GM23338 (cell line): ENCODE results near the gene EDN2. TPM values are rescaled to one million over a fixed set of nuclear protein-coding genes. Genes with fewer than 3 reads are reported as not detected.

Experiments used
- ATAC-seq: fragments of 200-7000 bp; cut with Tn5 transposase; 3 replicates; pipeline ENCODE4 v1.9.1; 2020
- DNase-seq: peaks from one replicate; pipeline ENCODE4 v3.0.0-alpha.2; 2015; ENCODE audit warnings: low spot score
- H2AFZ ChIP-seq: fragments of 200-600 bp; sonication (generic); 2 replicates; pipeline ENCODE4 v1.8.0; 2016; ENCODE audit warnings: antibody characterized with exemption, mild to moderate bottlenecking, moderate library complexity
- H3F3A ChIP-seq: fragments of 200-600 bp; sonication (generic); replicated peaks from 2 replicates; pipeline ENCODE4 v1.8.0; 2017; ENCODE audit warnings: antibody characterized with exemption, mixed run types, low read depth
- H3K27ac ChIP-seq: fragments of 200-600 bp; sonication (generic); 2 replicates; pipeline ENCODE4 v1.6.1; 2016; ENCODE audit warnings: low read depth
- H3K27me3 ChIP-seq: fragments of 200-600 bp; sonication (generic); 2 replicates; pipeline ENCODE4 v1.8.0; 2016; ENCODE audit warnings: mild to moderate bottlenecking, mixed run types, moderate library complexity; ENCODE audit not compliant: insufficient read depth
- H3K36me3 ChIP-seq: fragments of 200-600 bp; sonication (generic); 2 replicates; pipeline ENCODE4 v1.8.0; 2016; ENCODE audit warnings: mild to moderate bottlenecking; ENCODE audit not compliant: insufficient read depth
- H3K4me1 ChIP-seq: fragments of 200-600 bp; sonication (generic); 2 replicates; pipeline ENCODE4 v1.8.0; 2016; ENCODE audit warnings: mild to moderate bottlenecking, moderate library complexity; ENCODE audit not compliant: insufficient read depth
- H3K4me2 ChIP-seq: fragments of 200-600 bp; sonication (generic); 2 replicates; pipeline ENCODE4 v1.7.1; 2017; ENCODE audit warnings: mixed run types
- H3K4me3 ChIP-seq: fragments of 200-600 bp; sonication (generic); 2 replicates; pipeline ENCODE4 v1.6.1; 2016; ENCODE audit warnings: mixed run types
- H3K79me2 ChIP-seq: fragments of 200-600 bp; sonication (generic); replicated peaks from 2 replicates; pipeline ENCODE4 v1.8.0; 2017; ENCODE audit warnings: mild to moderate bottlenecking; ENCODE audit not compliant: insufficient read depth
- H3K9me2 ChIP-seq: fragments of 200-600 bp; sonication (generic); 2 replicates; pipeline ENCODE4 v1.8.0; 2017; ENCODE audit not compliant: insufficient read depth
- H4K20me1 ChIP-seq: fragments of 200-600 bp; sonication (generic); replicated peaks from 2 replicates; pipeline ENCODE4 v1.8.0; 2017; ENCODE audit warnings: mild to moderate bottlenecking; ENCODE audit not compliant: insufficient read depth
- H3K27ac Mint-ChIP-seq: 2 replicates; pipeline ENCODE4 v1.8.0; 2020; ENCODE audit warnings: inconsistent platforms, mild to moderate bottlenecking, moderate library complexity, mixed read lengths
- H3K27me3 Mint-ChIP-seq: 3 replicates; pipeline ENCODE4 v1.8.0; 2022; ENCODE audit warnings: low read depth, mild to moderate bottlenecking, moderate library complexity, mixed read lengths, inconsistent platforms; ENCODE audit not compliant: insufficient read depth, poor library complexity
- H3K36me3 Mint-ChIP-seq: 3 replicates; pipeline ENCODE4 v1.8.0; 2021; ENCODE audit warnings: low read depth, mild to moderate bottlenecking, inconsistent platforms, moderate library complexity, mixed read lengths
- H3K4me1 Mint-ChIP-seq: 3 replicates; pipeline ENCODE4 v1.8.0; 2020; ENCODE audit warnings: mild to moderate bottlenecking, inconsistent platforms, mixed read lengths
- H3K4me3 Mint-ChIP-seq: 3 replicates; pipeline ENCODE4 v1.8.0; 2021; ENCODE audit warnings: moderate library complexity, mild to moderate bottlenecking, inconsistent platforms, mixed read lengths
- H3K9me3 Mint-ChIP-seq: 3 replicates; pipeline ENCODE4 v1.8.0; 2020; ENCODE audit warnings: moderate library complexity, mild to moderate bottlenecking, inconsistent platforms, mixed read lengths
- CREB1 ChIP-seq: fragments of 250-450 bp; sonication (Bioruptor Pico); IDR thresholded peaks from 2 replicates; pipeline ENCODE4 v1.5.0; 2020; ENCODE audit warnings: low read depth, mild to moderate bottlenecking, moderate library complexity
- EZH2 ChIP-seq: fragments of 200-600 bp; sonication (generic); IDR thresholded peaks from one replicate; pipeline ENCODE4 v1.8.0; 2017; ENCODE audit warnings: antibody characterized with exemption, mild to moderate bottlenecking, low read depth; ENCODE audit not compliant: unreplicated experiment
- JUNB ChIP-seq: IDR thresholded peaks from one replicate; pipeline ENCODE4 v1.6.1; 2016; ENCODE audit warnings: antibody characterized with exemption; ENCODE audit not compliant: unreplicated experiment
- POLR2AphosphoS5 ChIP-seq: IDR thresholded peaks from 2 replicates; pipeline ENCODE4 v1.6.1; 2016; ENCODE audit warnings: antibody characterized with exemption, low read depth
- STAT1 ChIP-seq: IDR thresholded peaks from one replicate; pipeline ENCODE4 v1.6.1; 2016; ENCODE audit warnings: antibody characterized with exemption; ENCODE audit not compliant: unreplicated experiment
- ZNF462 ChIP-seq: fragments of 250-450 bp; sonication (Bioruptor Pico); IDR thresholded peaks from 2 replicates; pipeline ENCODE4 v1.5.0; 2020; ENCODE audit warnings: mild to moderate bottlenecking, moderate library complexity
- polyA plus RNA-seq: library from polyadenylated mRNA; unstranded; fragments of >200 nt; fragmentation: Nextera tagmentation; extraction: Ambion mirVana; gene quantifications from 2 replicates; pipeline ENCODE4 v1.2.1, GENCODE V29; 2016
- total RNA-seq: library from RNA; depleted of rRNA; stranded (reverse); fragments of >200 nt; shearing (Covaris generic); gene quantifications from 2 replicates; pipeline ENCODE4 v1.2.3, GENCODE V29; 2014
- TF ChIP-seq, protein P1 (sequence below): IDR thresholded peaks from one replicate; pipeline ENCODE4 v1.6.1; 2018; ENCODE audit warnings: antibody characterized with exemption; ENCODE audit not compliant: unreplicated experiment

The EDN2 gene
- total and polyA plus RNA-seq, 2 experiments from 2014 or later, result not detected

- Mint-ChIP-seq H3K4me3 (no peak overlapping the region), H3K27me3 (peaks cover 11% of the 10 kb centered on the region), H3K27ac (no peak overlapping the region), H3K9me3 (peaks cover 42% of the 10 kb centered on the region), H3K36me3 (peaks cover 11% of the 10 kb centered on the region; the same call in 2 of the 3 replicates), H3K4me1 (no peaks in the 10 kb centered on the region; the same call in 2 of the 3 replicates)
- ATAC-seq, result no peak
- no peak overlapping the region for H3K4me3 ChIP-seq
- H3K79me2 ChIP-seq, result no peaks in the 10 kb centered on the region
- no peaks in the 10 kb centered on the region for H3K9me2 ChIP-seq
- H3K27me3 ChIP-seq, result no peaks in the 10 kb centered on the region
- H3K36me3 ChIP-seq, result no peaks in the 10 kb centered on the region
- no peak for DNase-seq
- no peak overlapping the region for H3K27ac ChIP-seq
- H2AFZ ChIP-seq, result no peak overlapping the region
- TF ChIP-seq, protein P1, sequence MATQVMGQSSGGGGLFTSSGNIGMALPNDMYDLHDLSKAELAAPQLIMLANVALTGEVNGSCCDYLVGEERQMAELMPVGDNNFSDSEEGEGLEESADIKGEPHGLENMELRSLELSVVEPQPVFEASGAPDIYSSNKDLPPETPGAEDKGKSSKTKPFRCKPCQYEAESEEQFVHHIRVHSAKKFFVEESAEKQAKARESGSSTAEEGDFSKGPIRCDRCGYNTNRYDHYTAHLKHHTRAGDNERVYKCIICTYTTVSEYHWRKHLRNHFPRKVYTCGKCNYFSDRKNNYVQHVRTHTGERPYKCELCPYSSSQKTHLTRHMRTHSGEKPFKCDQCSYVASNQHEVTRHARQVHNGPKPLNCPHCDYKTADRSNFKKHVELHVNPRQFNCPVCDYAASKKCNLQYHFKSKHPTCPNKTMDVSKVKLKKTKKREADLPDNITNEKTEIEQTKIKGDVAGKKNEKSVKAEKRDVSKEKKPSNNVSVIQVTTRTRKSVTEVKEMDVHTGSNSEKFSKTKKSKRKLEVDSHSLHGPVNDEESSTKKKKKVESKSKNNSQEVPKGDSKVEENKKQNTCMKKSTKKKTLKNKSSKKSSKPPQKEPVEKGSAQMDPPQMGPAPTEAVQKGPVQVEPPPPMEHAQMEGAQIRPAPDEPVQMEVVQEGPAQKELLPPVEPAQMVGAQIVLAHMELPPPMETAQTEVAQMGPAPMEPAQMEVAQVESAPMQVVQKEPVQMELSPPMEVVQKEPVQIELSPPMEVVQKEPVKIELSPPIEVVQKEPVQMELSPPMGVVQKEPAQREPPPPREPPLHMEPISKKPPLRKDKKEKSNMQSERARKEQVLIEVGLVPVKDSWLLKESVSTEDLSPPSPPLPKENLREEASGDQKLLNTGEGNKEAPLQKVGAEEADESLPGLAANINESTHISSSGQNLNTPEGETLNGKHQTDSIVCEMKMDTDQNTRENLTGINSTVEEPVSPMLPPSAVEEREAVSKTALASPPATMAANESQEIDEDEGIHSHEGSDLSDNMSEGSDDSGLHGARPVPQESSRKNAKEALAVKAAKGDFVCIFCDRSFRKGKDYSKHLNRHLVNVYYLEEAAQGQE, result no peak
- TF ChIP-seq ZNF462 (CRISPR knock-in tag) (no peak), CREB1 (CRISPR knock-in tag) (no peak), STAT1 (no peak), EZH2 (no peak), JUNB (no peak), POLR2AphosphoS5 (no peak)
- no peaks in the 10 kb centered on the region for H4K20me1 ChIP-seq
- no peak overlapping the region for H3K4me2 ChIP-seq
- no peaks in the 10 kb centered on the region for H3F3A ChIP-seq
- no peaks in the 10 kb centered on the region for H3K4me1 ChIP-seq
Observed at GRCh38 chr1:41532206-41532975, 47.9 kb upstream of the EDN2 start.
